ENCODE measurements around the gene BIRC6.

GRCh38 chr2:32418778-32419177, 62.0 kb downstream of the BIRC6 start:
- no peak for TF ChIP-seq CTCF (conservative IDR thresholded peaks at IDR 0.05)
- TF ChIP-seq EZH2 (IDR thresholded peaks at IDR 0.05; ENCODE audit: low read depth): no peak

Measured in PC-9 (cell line).